IPS-18a (cell line): ENCODE data around the gene KRT78.
A peak's percentile ranks its signal among the peaks of the same experiment; 100 is the strongest.

Source experiments
- H3K27ac ChIP-seq: one replicate; pipeline ENCODE4 v1.5.1; 2013; ENCODE audit warnings: low read length
- H3K27me3 ChIP-seq: one replicate; pipeline ENCODE4 v1.6.1; 2013; ENCODE audit warnings: mild to moderate bottlenecking, low read length; ENCODE audit not compliant: control insufficient read depth, insufficient read depth
- H3K36me3 ChIP-seq: one replicate; pipeline ENCODE4 v1.6.1; 2013; ENCODE audit warnings: low read depth, low read length; ENCODE audit not compliant: control insufficient read depth
- H3K4me1 ChIP-seq: one replicate; pipeline ENCODE4 v1.6.1; 2013; ENCODE audit warnings: low read depth, low read length; ENCODE audit not compliant: control insufficient read depth
- H3K4me3 ChIP-seq: one replicate; pipeline ENCODE4 v1.5.1; 2013; ENCODE audit warnings: low read length
- H3K9ac ChIP-seq: one replicate; pipeline ENCODE4 v1.6.1; 2013; ENCODE audit warnings: mild to moderate bottlenecking, low read length, moderate library complexity
- H3K9me3 ChIP-seq: one replicate; pipeline ENCODE4 v1.6.1; 2013; ENCODE audit warnings: low read depth, low read length; ENCODE audit not compliant: control insufficient read depth

KRT78 gene

GRCh38 chr12:52878507-52879393 is 30.0 kb upstream of the KRT78 start:
- no peaks in the 10 kb centered on the region for H3K4me1 ChIP-seq
- H3K27me3 ChIP-seq = peaks cover 17% of the 10 kb centered on the region
- H3K27ac ChIP-seq = no peak overlapping the region
- no peaks in the 10 kb centered on the region for H3K36me3 ChIP-seq
- peak overlapping the region; percentile 46 for H3K4me3 ChIP-seq
- no peaks in the 10 kb centered on the region for H3K9me3 ChIP-seq
- H3K9ac ChIP-seq = no peak overlapping the region

GRCh38 chr12:52877242-52877641 is 28.4 kb upstream of the KRT78 start:
- no peaks in the 10 kb centered on the region for H3K36me3 ChIP-seq
- peaks cover 26% of the 10 kb centered on the region for H3K27me3 ChIP-seq
- no peaks in the 10 kb centered on the region for H3K9me3 ChIP-seq
- no peak overlapping the region for H3K9ac ChIP-seq
- no peak overlapping the region for H3K27ac ChIP-seq
- H3K4me3 ChIP-seq = no peak overlapping the region
- no peaks in the 10 kb centered on the region for H3K4me1 ChIP-seq

GRCh38 chr12:52876372-52876771 is 27.6 kb upstream of the KRT78 start:
- H3K27me3 ChIP-seq = peaks cover 26% of the 10 kb centered on the region
- no peak overlapping the region for H3K4me3 ChIP-seq
- H3K9me3 ChIP-seq = no peaks in the 10 kb centered on the region
- H3K9ac ChIP-seq = no peak overlapping the region
- H3K4me1 ChIP-seq = no peaks in the 10 kb centered on the region
- H3K36me3 ChIP-seq = no peaks in the 10 kb centered on the region
- H3K27ac ChIP-seq = no peak overlapping the region

GRCh38 chr12:52874573-52875435 is 26.0 kb upstream of the KRT78 start:
- Histone ChIP-seq H3K9ac (no peak overlapping the region), H3K9me3 (no peaks in the 10 kb centered on the region), H3K4me1 (no peaks in the 10 kb centered on the region), H3K36me3 (no peaks in the 10 kb centered on the region), H3K4me3 (peak overlapping the region; percentile 54), H3K27me3 (peaks cover 26% of the 10 kb centered on the region), H3K27ac (no peak overlapping the region)

GRCh38 chr12:52873832-52874572 is 25.2 kb upstream of the KRT78 start:
- H3K36me3 ChIP-seq = no peaks in the 10 kb centered on the region
- H3K27me3 ChIP-seq = peaks cover 24% of the 10 kb centered on the region
- H3K4me3 ChIP-seq = peak overlapping the region; percentile 54
- H3K9ac ChIP-seq = no peak overlapping the region
- no peaks in the 10 kb centered on the region for H3K9me3 ChIP-seq
- no peak overlapping the region for H3K27ac ChIP-seq
- H3K4me1 ChIP-seq = no peaks in the 10 kb centered on the region

- Histone ChIP-seq H3K9me3 (no peaks in the 10 kb centered on the region), H3K27ac (no peak overlapping the region), H3K9ac (no peak overlapping the region), H3K4me3 (peak overlapping the region; percentile 51), H3K27me3 (peaks cover 19% of the 10 kb centered on the region), H3K36me3 (no peaks in the 10 kb centered on the region), H3K4me1 (no peaks in the 10 kb centered on the region)
Measured at GRCh38 chr12:52873513-52873831, 24.7 kb upstream of the KRT78 start.

- no peak overlapping the region for H3K27ac ChIP-seq
- H3K9me3 ChIP-seq = no peaks in the 10 kb centered on the region
- H3K27me3 ChIP-seq = peaks cover 18% of the 10 kb centered on the region
- no peaks in the 10 kb centered on the region for H3K36me3 ChIP-seq
- no peaks in the 10 kb centered on the region for H3K4me1 ChIP-seq
- no peak overlapping the region for H3K4me3 ChIP-seq
- no peak overlapping the region for H3K9ac ChIP-seq
Measured at GRCh38 chr12:52872644-52873389, 24.0 kb upstream of the KRT78 start.

- Histone ChIP-seq H3K9ac (no peak overlapping the region), H3K4me3 (no peak overlapping the region), H3K36me3 (no peaks in the 10 kb centered on the region), H3K9me3 (no peaks in the 10 kb centered on the region), H3K27me3 (peaks cover 18% of the 10 kb centered on the region), H3K27ac (no peak overlapping the region), H3K4me1 (no peaks in the 10 kb centered on the region)
Measured at GRCh38 chr12:52871291-52872039, 22.7 kb upstream of the KRT78 start.

- Histone ChIP-seq H3K4me1 (no peaks in the 10 kb centered on the region), H3K9me3 (no peaks in the 10 kb centered on the region), H3K9ac (no peak overlapping the region), H3K27ac (no peak overlapping the region), H3K27me3 (peaks cover 18% of the 10 kb centered on the region), H3K4me3 (no peak overlapping the region), H3K36me3 (no peaks in the 10 kb centered on the region)
Measured at GRCh38 chr12:52870361-52871290, 21.8 kb upstream of the KRT78 start.

GRCh38 chr12:52867642-52868041 is 18.8 kb upstream of the KRT78 start:
- no peaks in the 10 kb centered on the region for H3K36me3 ChIP-seq
- H3K27me3 ChIP-seq = no peaks in the 10 kb centered on the region
- no peaks in the 10 kb centered on the region for H3K4me1 ChIP-seq
- H3K27ac ChIP-seq = no peak overlapping the region
- no peak overlapping the region for H3K4me3 ChIP-seq
- H3K9ac ChIP-seq = no peak overlapping the region
- no peaks in the 10 kb centered on the region for H3K9me3 ChIP-seq
